Nephron (organoid): Measurements from ENCODE around the gene PITPNC1.

Source experiments
- H3K27ac Mint-ChIP-seq, 3 experiments: 2 replicates each; pipeline ENCODE4 v1.8.0; 2020; ENCODE audit warnings: mixed read lengths in 3 of 3, mild to moderate bottlenecking in 2 of 3, moderate library complexity in 1 of 3
- H3K27me3 Mint-ChIP-seq: 2 replicates; pipeline ENCODE4 v1.8.0; 2021; ENCODE audit warnings: low read depth, mild to moderate bottlenecking, moderate library complexity, mixed read lengths
- H3K36me3 Mint-ChIP-seq: 2 replicates; pipeline ENCODE4 v1.8.0; 2020; ENCODE audit warnings: low read depth, mixed read lengths
- H3K4me1 Mint-ChIP-seq: 2 replicates; pipeline ENCODE4 v1.8.0; 2020; ENCODE audit warnings: mixed read lengths
- H3K4me3 Mint-ChIP-seq, 3 experiments: 2 replicates each; pipeline ENCODE4 v1.8.0; 2020; ENCODE audit warnings: mild to moderate bottlenecking in 3 of 3, mixed read lengths in 3 of 3, moderate library complexity in 2 of 3
- H3K9me3 Mint-ChIP-seq: 2 replicates; pipeline ENCODE4 v1.8.0; 2020; ENCODE audit warnings: mixed read lengths
- TF ChIP-seq, protein P1 (sequence below), 3 experiments: fragments of 200-600 bp; sonication (generic); IDR thresholded peaks; one replicate each; pipeline ENCODE4 v1.5.0; 2021; ENCODE audit warnings: antibody characterized with exemption in 3 of 3; ENCODE audit not compliant: unreplicated experiment in 3 of 3

The PITPNC1 gene

DNA sequence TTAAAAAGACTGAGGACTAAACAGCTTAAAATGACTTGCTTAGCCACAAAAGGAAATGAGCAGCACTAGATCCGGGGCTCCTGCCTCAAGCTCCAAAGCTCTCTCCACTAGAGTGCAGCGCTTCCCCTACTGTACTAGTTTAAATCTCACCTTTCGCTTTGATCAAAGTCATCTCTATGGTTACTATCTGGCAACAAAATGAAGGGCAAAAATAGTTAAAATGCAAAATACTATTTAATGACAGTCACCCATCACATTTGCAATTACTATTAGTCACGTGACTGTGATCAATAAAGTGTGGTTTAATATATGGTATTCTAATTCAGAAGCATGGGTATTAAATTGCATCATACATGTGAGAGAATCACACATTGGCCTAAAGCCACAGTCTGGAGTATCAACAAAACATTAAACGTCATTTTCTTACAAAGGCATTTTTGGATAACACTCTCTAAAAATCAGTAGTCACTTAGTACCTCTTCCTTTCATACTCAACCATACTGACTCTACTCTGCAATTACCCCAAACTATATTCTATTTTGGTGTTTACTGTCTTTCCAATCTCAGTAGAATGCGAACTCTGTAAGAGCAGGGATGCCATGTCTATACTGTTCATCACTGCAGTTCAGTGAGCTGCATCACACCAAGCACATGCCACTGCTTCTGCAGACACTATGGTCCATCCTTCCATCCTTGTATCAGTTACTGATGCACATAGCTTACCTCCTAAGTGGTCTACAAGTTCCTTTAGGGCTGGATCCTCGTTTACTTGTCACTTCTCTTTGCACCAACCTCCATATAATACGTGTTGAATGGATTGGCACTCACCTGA lies 16.9 kb upstream of the PITPNC1 start:
- TF ChIP-seq, protein P1, sequence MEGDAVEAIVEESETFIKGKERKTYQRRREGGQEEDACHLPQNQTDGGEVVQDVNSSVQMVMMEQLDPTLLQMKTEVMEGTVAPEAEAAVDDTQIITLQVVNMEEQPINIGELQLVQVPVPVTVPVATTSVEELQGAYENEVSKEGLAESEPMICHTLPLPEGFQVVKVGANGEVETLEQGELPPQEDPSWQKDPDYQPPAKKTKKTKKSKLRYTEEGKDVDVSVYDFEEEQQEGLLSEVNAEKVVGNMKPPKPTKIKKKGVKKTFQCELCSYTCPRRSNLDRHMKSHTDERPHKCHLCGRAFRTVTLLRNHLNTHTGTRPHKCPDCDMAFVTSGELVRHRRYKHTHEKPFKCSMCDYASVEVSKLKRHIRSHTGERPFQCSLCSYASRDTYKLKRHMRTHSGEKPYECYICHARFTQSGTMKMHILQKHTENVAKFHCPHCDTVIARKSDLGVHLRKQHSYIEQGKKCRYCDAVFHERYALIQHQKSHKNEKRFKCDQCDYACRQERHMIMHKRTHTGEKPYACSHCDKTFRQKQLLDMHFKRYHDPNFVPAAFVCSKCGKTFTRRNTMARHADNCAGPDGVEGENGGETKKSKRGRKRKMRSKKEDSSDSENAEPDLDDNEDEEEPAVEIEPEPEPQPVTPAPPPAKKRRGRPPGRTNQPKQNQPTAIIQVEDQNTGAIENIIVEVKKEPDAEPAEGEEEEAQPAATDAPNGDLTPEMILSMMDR (IDR thresholded peaks at IDR 0.05; ENCODE audit: unreplicated experiment in 3 of 3): no peak
- no peaks in the 10 kb centered on the region for H3K9me3 Mint-ChIP-seq
- peaks cover 36% of the 10 kb centered on the region for H3K4me1 Mint-ChIP-seq
- no peak overlapping the region for H3K4me3 Mint-ChIP-seq
- H3K27me3 Mint-ChIP-seq: no peaks in the 10 kb centered on the region
- peak overlapping the region in 1 of 3 experiments; percentile 37 for H3K27ac Mint-ChIP-seq
- H3K36me3 Mint-ChIP-seq: peaks cover 29% of the 10 kb centered on the region

GRCh38 chr17:67360880-67361279 lies 16.2 kb upstream of the PITPNC1 start:
- no peaks in the 10 kb centered on the region for H3K27me3 Mint-ChIP-seq
- peaks cover 22% of the 10 kb centered on the region for H3K36me3 Mint-ChIP-seq
- H3K4me1 Mint-ChIP-seq: peaks cover 43% of the 10 kb centered on the region

DNA sequence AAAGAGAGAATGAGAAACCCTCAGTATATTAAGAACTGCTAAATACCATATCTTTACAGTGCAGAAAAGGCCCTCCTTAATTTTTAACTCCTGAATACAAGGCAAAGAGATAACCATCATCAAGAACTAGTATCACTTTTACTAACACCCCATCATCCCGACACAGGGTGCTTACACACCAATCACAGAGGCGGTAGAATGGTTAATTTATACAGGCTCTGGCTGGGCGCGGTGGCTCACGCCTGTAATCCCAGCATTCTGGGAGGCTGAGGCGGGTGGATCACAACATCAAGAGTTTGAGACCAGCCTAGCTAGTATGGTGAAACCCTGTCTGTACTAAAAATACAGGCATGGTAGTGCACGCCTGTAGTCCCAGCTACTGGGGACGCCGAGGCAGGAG lies 14.9 kb upstream of the PITPNC1 start:
- Mint-ChIP-seq H3K27me3 (no peaks in the 10 kb centered on the region), H3K36me3 (peaks cover 15% of the 10 kb centered on the region), H3K27ac (peak overlapping the region in 1 of 3 experiments; percentile 38), H3K4me3 (peak overlapping the region in 1 of 3 experiments; percentile 66), H3K9me3 (no peaks in the 10 kb centered on the region), H3K4me1 (peaks cover 49% of the 10 kb centered on the region)
- TF ChIP-seq, protein P1 (IDR thresholded peaks at IDR 0.05; ENCODE audit: unreplicated experiment in 3 of 3): no peak

More at GRCh38 chr17:67360880-67361279, 16.2 kb upstream of the PITPNC1 start:
- no peaks in the 10 kb centered on the region for H3K9me3 Mint-ChIP-seq
- TF ChIP-seq, protein P1 (IDR thresholded peaks at IDR 0.05; ENCODE audit: unreplicated experiment in 3 of 3): no peak
- H3K27ac Mint-ChIP-seq: no peak overlapping the region
- H3K4me3 Mint-ChIP-seq: no peak overlapping the region

DNA sequence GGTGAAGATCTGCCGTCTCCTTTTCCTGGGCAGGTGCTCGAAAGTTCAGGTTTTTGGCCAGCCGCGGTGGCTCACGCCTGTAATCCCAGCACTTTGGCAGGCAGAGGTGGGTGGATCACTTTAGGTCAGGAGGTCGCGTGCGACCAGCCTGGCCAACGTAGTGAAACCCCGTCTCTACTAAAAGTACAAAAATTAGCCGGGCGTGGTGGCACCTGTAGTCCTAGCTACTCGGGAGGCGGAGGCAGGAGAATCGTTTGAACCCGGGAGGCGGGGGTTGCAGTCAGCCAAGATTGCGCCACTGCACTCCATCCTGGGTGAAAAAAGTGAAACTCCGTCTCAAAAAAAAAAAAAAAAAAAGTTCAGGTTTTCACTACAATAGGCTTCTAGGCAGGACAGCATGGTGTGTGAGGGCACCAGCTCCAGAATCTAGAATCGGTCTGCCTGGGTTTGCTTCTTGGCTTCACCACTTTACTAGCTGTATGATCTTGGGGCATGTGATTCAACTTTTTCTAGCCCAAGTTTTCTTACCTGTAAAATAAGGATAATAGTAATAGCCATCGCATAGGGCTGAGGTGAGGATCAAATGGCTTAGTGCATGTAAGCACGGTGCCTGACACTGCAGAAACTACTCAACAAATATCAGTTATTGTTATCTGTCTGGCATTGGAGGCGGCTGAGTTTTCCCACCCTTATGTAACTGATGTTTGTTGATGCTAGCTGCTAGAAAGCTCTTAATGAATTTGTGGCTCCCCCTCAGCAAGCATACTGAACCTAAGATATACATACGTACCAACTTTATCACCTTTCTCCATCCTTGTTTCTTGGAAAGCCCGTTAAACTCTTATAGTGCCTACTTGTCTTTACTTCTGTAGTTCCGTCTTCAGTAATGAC lies 12.0 kb upstream of the PITPNC1 start:
- Mint-ChIP-seq H3K27me3 (no peaks in the 10 kb centered on the region), H3K4me3 (peak overlapping the region; percentile 89 to 97 (median 95)), H3K4me1 (peaks cover 45% of the 10 kb centered on the region), H3K36me3 (peaks cover 11% of the 10 kb centered on the region), H3K9me3 (no peaks in the 10 kb centered on the region), H3K27ac (peak overlapping the region; percentile 66 to 95 (median 94))
- TF ChIP-seq, protein P1 (IDR thresholded peaks at IDR 0.05; ENCODE audit: unreplicated experiment in 3 of 3): no peak

DNA sequence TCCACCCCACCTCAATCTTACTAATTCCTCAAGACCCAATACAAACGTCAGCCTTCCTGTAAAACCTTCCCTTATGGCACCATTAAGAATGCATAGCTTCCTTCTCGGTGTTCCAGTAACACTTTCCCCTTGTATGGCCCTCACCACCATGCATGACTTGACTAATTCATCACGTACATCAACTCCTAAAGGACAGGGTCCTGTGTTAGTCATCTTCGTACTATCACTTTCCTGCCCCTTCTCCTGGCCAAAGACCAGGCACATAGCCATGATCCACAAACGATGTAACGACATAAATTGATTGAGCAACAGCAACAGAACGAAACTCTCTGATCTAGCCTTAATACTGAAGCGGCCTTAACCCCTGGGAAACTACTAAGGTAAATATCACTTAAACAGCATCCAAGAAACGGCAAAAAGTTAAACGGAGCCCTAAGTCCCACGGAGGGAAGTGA lies 11.3 kb upstream of the PITPNC1 start:
- Mint-ChIP-seq H3K36me3 (peaks cover 11% of the 10 kb centered on the region), H3K27me3 (no peaks in the 10 kb centered on the region), H3K9me3 (no peaks in the 10 kb centered on the region), H3K4me1 (peaks cover 40% of the 10 kb centered on the region), H3K4me3 (peak overlapping the region; percentile 89 to 97 (median 95)), H3K27ac (peak overlapping the region; percentile 66 to 95 (median 94))
- TF ChIP-seq, protein P1 (IDR thresholded peaks at IDR 0.05; ENCODE audit: unreplicated experiment in 3 of 3): no peak
